ACC112 (cell line): ENCODE results near the gene MRPL48.
"Not testable (repeated sequence)": the region's sequence is repeated elsewhere in the genome, so short reads cannot be mapped to it uniquely, and the experiment has no call there.

ENCODE experiments used
- H2AFZ ChIP-seq: fragments of 200-600 bp; sonication (generic); one replicate; pipeline ENCODE4 v1.6.0; 2017; ENCODE audit warnings: antibody characterized with exemption, low read length; ENCODE audit not compliant: unreplicated experiment
- H3K27ac ChIP-seq: fragments of 200-600 bp; sonication (generic); 2 replicates; pipeline ENCODE4 v1.5.1; 2014; ENCODE audit warnings: low read depth, mild to moderate bottlenecking, antibody characterized with exemption, low read length, moderate library complexity
- H3K27me3 ChIP-seq: fragments of 200-600 bp; sonication (generic); 2 replicates; pipeline ENCODE4 v1.6.1; 2014; ENCODE audit warnings: mild to moderate bottlenecking, antibody characterized with exemption, low read length, moderate library complexity, mixed read lengths; ENCODE audit not compliant: insufficient read depth
- H3K36me3 ChIP-seq: fragments of 200-600 bp; sonication (generic); 2 replicates; pipeline ENCODE4 v1.6.1; 2016; ENCODE audit warnings: mild to moderate bottlenecking, antibody characterized with exemption, low read length, moderate library complexity, mixed read lengths; ENCODE audit not compliant: insufficient read depth
- H3K4me1 ChIP-seq: fragments of 200-600 bp; sonication (generic); one replicate; pipeline ENCODE4 v1.6.1; 2016; ENCODE audit warnings: low read length, mixed read lengths; ENCODE audit not compliant: insufficient read depth, unreplicated experiment, control insufficient read depth
- H3K4me3 ChIP-seq: fragments of 200-600 bp; sonication (generic); 2 replicates; pipeline ENCODE4 v1.5.1; 2014; ENCODE audit warnings: mild to moderate bottlenecking, low read depth, low read length
- H3K79me2 ChIP-seq: fragments of 200-600 bp; sonication (generic); one replicate; pipeline ENCODE4 v1.6.0; 2016; ENCODE audit warnings: low read length; ENCODE audit not compliant: control insufficient read depth, unreplicated experiment, insufficient read depth

MRPL48 gene

DNA sequence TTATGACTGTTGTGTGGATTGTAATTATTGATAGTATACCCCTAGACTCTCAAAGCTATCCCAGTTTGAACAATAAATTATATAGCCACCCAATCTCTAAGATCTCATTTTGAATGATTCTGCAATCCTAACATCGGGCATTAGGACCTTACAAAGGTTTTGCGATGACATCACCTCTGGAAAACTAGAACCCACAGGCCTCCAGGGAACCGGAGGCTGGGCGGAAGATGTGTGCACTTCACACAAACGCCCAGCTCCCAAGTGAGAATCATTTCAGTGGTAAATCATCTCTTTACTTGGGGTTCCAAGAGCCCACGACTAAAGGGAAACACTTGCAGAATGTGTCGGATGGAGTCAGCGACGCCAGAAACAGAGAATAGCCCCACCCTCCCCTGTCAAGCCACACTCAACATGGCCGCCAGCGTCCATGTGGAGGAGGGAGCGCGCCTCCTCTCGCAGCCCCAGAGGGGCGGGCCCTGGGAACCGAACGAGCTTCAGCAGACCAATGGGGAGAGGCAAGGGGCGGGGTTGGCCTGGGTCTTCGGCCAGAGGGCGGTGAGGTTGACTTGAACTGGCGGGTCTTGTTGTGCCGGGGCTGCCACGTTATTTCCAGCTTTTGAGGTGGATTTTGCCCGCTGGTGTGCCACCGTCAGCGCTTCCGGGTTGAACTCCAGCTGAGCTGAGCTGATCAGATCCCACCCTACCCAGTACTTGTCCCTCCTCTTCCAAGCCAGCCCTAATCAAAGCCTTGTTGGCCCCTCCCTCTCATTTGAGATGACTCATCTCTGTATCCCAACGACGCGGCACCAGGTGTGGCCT lies 8.4 kb upstream of the MRPL48 start:
- peaks cover 8% of the 10 kb centered on the region for H3K4me1 ChIP-seq
- peak overlapping the region; percentile 74 for H3K4me3 ChIP-seq
- no peaks in the 10 kb centered on the region for H3K79me2 ChIP-seq
- peak overlapping the region; percentile 86 for H3K27ac ChIP-seq
- H3K36me3 ChIP-seq, result no peaks in the 10 kb centered on the region
- no peaks in the 10 kb centered on the region for H3K27me3 ChIP-seq
- H2AFZ ChIP-seq, result peak overlapping the region; percentile 91

DNA sequence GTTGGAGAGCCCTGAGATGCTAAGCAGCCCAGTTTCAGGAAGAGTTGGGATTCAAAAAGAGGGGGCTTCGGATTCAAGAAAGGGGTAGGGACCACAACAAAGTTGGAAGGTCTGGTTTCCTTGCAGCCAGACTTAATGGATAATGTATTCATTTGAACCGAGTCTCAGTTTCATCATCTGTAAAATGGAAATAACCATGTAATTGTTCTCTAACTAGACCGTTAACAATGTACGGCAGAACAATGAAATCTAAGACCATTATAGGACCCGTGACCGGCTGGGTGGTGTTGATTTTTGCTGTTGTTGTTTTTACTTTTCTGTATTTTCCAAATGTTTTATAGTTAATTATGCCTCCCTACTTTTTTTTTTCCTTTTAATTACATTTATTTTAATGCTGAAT lies 6.4 kb upstream of the MRPL48 start:
- Histone ChIP-seq H3K4me1 (peaks cover 8% of the 10 kb centered on the region), H2AFZ (no peak overlapping the region), H3K36me3 (no peaks in the 10 kb centered on the region)

DNA sequence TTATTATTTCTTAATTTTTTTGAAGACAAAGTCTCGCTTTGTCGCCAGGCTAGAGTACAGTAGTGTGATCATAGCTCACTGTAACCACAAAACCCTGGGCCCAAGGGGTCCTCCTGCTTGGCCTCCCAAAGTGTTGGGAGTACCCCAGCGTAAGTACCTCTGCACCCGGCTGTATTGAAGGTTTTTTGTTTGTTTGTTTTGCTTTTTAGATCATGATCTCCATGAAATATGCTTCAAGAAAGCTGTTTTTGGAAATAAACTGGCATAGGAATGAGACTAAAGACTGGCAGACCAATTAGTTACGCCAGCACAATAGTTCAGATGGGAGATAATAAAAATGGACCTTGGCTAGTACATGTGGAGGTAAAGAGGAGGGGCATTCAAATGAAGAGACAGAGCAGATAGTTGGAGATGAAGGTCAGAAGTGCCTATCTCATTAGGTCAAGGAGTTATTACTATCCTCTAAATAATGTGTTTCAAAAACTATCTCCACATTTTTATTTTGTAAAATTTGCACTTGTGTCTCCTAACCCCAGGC lies 4.1 kb upstream of the MRPL48 start:
- peaks cover 7% of the 10 kb centered on the region for H3K4me1 ChIP-seq
- no peaks in the 10 kb centered on the region for H3K27me3 ChIP-seq
- H3K27ac ChIP-seq, result no peak overlapping the region
- no peaks in the 10 kb centered on the region for H3K79me2 ChIP-seq
- no peaks in the 10 kb centered on the region for H3K36me3 ChIP-seq
- H3K4me3 ChIP-seq, result no peak overlapping the region
- no peak overlapping the region for H2AFZ ChIP-seq

More for the DNA sequence above, 6.4 kb upstream of the MRPL48 start:
- Histone ChIP-seq H3K27me3 (no peaks in the 10 kb centered on the region), H3K27ac (no peak overlapping the region), H3K4me3 (no peak overlapping the region), H3K79me2 (no peaks in the 10 kb centered on the region)

DNA sequence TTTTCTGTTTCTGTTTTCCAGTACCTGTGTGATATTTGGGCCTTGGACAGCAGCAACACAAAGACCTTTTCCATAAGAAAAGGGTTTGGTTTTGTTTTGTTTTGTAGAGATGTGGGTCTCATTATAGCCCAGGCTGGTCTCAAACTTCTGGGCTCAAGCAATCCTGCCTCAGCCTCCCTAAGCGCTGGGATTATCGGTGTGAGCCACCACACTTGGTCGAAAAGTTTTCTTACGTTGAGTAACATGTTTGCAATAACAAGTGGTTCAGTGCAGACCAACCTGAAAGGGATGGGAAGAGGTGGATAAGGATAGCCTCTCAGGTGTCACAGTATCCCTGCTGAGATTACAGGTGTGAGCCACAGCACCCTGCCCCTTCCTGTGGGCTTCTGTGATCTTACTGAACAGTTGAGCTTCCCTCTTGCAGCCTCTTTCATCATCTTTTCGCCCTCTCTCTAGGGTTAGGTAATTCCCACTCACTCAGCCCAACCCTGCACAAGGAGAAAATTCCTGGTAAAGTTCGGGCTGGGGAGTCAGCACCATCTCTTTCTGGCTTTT lies 3.5 kb upstream of the MRPL48 start:
- Histone ChIP-seq H2AFZ (no peak overlapping the region), H3K36me3 (no peaks in the 10 kb centered on the region), H3K4me3 (no peak overlapping the region), H3K27ac (no peak overlapping the region), H3K27me3 (no peaks in the 10 kb centered on the region), H3K79me2 (peaks cover 2% of the 10 kb centered on the region), H3K4me1 (peaks cover 8% of the 10 kb centered on the region)

DNA sequence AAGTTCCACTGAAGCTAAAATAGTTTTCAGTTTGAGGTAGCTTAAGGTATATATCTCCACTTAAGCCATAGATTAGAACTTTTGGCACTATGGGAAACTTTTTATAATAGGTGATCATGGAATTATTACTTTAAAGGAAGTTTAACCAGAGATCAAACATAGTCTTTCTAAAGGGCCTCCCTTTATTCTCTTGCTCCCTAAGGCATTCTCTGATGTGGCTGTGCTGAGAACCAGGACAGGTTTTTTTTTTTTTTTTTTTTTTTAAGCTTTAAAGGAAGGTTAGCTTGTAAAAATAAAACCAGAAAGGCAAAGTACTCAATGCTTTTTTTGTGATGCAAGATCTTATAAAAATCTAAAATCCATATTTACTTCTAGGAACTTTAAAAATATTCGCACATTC lies 2.9 kb upstream of the MRPL48 start:
- Histone ChIP-seq H3K27me3 (no peaks in the 10 kb centered on the region), H3K27ac (no peak overlapping the region), H3K4me1 (peaks cover 11% of the 10 kb centered on the region), H2AFZ (no peak overlapping the region), H3K79me2 (peaks cover 8% of the 10 kb centered on the region), H3K4me3 (no peak overlapping the region), H3K36me3 (no peaks in the 10 kb centered on the region)

DNA sequence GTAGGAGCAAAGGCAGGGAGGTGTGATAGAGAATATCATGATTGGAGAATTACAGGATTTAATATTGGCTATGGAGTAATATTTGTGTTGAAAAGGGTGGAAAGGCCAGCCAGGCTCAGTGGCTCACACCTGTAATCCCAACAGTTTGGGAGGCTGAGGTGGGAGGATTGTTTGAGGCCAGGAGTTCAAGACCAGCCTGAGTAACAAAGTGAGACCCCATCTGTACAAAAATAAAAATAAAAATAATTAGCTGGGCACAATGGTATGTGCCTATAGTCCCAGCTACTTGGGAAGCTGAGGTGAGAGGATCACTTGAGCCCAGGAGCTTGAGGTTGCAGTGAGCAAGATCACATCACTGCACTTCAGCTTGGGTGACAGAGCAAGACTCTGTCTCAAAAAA lies 2.2 kb upstream of the MRPL48 start:
- H3K27me3 ChIP-seq, H3K36me3 ChIP-seq, H3K4me3 ChIP-seq, H2AFZ ChIP-seq, H3K27ac ChIP-seq, H3K4me1 ChIP-seq, H3K79me2 ChIP-seq: not testable (repeated sequence)

DNA sequence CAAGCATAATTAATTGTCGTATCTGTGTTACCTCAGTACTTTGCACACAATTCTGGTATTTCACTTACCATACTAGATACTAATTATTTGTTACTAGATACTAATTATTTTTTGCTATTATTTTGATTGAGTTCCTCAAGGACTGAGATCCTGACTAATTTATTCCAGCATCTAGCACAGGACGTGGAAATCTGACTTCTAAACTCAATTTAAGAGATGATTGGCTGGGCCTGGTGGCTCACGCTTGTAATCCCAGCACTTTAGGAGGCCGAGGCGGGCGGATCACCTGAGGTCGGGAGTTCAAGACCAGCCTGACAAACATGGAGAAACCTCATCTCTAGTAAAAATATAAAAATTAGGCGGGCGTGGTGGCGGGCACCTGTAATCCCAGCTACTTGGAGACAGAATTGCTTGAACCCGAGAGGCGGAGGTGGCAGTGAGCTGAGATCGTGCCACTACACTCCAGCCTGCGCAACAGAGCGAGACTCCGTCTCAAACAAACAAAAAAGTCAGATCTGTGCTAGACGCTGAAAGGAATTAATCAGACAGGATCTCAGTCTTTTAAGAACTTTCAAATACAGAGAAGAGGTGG lies 527 bp upstream of the MRPL48 start:
- Histone ChIP-seq H3K79me2 (peaks cover 8% of the 10 kb centered on the region), H2AFZ (peak overlapping the region; percentile 98), H3K4me3 (peak overlapping the region; percentile 87), H3K27me3 (no peaks in the 10 kb centered on the region), H3K4me1 (peaks cover 7% of the 10 kb centered on the region), H3K27ac (peak overlapping the region; percentile 74), H3K36me3 (no peaks in the 10 kb centered on the region)

DNA sequence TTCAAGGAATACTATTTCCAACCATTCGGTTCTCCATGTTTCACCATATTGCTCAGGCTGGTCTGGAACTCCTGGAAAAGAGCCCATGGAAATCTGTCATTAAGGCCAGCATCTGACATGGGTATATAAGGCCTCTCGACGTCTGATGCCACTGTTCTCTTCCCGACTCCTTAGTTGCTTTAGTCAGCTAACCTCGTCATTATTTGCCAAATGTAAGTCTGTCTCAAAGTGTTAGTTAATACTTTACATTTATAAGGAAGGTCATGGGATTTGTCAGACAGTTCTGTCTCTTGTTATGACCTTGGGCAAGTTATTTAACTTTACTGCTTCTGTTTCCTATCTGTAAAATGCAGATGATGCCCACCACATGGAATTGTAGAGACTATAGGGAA lies 1.6 kb downstream of the MRPL48 start:
- no peaks in the 10 kb centered on the region for H3K36me3 ChIP-seq
- H3K4me3 ChIP-seq, result peak overlapping the region; percentile 87
- H2AFZ ChIP-seq, result peak overlapping the region; percentile 45
- H3K4me1 ChIP-seq, result peaks cover 7% of the 10 kb centered on the region
- H3K27ac ChIP-seq, result no peak overlapping the region
- no peaks in the 10 kb centered on the region for H3K27me3 ChIP-seq
- peaks cover 8% of the 10 kb centered on the region for H3K79me2 ChIP-seq

DNA sequence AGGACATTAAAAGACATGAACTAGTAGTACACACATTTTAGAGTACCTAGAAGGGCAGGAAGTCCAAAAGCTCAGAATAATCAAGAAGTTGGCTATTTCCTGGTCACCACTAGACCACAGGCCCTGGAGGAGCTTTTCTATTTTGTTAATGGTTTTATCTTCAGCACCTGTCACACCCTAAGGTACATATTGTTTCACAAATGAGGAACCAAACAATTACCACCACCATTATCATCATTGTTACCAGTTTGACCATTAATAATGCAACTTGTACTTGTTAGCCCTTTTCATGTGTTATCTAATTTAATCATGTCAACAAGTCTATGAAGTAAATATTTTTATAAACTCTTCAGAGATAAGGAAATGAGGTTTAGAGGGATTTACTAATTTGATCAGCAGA lies 4.9 kb downstream of the MRPL48 start:
- no peaks in the 10 kb centered on the region for H3K36me3 ChIP-seq
- H3K79me2 ChIP-seq, result peaks cover 8% of the 10 kb centered on the region
- H2AFZ ChIP-seq, result no peak overlapping the region
- H3K27ac ChIP-seq, result no peak overlapping the region
- peaks cover 7% of the 10 kb centered on the region for H3K4me1 ChIP-seq
- H3K27me3 ChIP-seq, result no peaks in the 10 kb centered on the region
- H3K4me3 ChIP-seq, result no peak overlapping the region

DNA sequence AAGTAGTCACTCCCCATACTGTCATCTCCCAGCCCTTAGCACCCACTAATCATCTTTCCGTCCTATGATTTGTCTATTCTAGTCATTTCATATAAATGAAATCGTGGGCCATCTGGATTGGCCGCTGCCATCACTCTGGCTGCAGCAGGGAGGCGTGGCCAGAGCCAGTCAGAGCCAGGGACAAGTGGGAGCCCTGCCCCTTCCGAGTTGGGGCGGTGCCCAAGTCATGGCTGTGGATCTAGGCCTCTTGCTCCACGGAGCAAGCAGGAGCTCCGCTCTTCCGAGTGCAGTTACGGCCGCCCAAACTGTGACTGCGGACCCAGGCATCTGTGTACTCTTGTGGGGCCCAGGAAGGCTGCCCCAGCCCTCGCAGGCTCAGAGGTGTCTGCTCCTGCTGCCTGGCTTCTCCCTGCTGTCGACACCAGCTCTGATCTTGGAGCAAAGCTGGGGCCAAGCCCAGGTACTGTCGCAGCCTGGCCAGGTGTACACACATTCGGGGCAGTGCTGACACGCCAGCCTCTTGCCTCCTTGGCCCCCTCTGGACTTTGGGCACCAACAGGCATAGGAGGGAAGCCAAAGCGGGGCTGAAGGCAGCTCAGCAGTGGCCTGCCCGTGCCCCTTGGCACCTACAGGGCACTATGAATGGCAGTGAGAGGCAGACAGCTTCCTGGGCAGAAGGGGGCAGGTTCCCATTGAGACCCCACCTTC lies 8.4 kb downstream of the MRPL48 start:
- no peaks in the 10 kb centered on the region for H3K36me3 ChIP-seq
- H3K4me3 ChIP-seq, result no peak overlapping the region
- no peaks in the 10 kb centered on the region for H3K27me3 ChIP-seq
- H2AFZ ChIP-seq, result no peak overlapping the region
- no peak overlapping the region for H3K27ac ChIP-seq
- H3K79me2 ChIP-seq, result no peaks in the 10 kb centered on the region
- H3K4me1 ChIP-seq, result no peaks in the 10 kb centered on the region
